ENCODE measurements around the gene ACTR10.

The ACTR10 gene

DNA sequence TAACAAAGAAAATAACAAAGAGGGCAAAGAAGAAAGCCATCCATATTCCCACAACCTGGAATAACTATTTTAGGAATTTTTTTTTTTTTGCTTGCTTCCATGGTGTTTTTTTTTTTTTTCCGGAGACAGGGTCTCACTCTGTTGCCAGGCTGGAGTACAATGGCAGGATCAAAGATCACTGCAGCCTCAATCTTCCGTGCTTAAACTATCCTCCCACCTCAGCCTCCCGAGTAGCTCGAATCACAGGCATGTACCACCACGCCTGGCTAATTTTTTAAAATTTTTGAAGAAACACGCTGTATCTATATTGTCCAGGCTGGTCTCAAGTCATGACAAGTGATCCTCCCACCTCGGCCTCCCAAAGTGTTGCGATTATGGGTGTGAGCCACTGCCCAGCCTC is 78.2 kb downstream of the ACTR10 start:
- no peak overlapping the region for H3K4me3 ChIP-seq (ENCODE audit: low read depth, low read length)

- no peak overlapping the region for H3K4me3 ChIP-seq (ENCODE audit: low read depth, low read length)
Observed at GRCh38 chr14:58280954-58281787, 81.2 kb downstream of the ACTR10 start.

GRCh38 chr14:58281969-58282368 is 82.0 kb downstream of the ACTR10 start:
- H3K4me3 ChIP-seq (ENCODE audit: low read depth, low read length): no peak overlapping the region

DNA sequence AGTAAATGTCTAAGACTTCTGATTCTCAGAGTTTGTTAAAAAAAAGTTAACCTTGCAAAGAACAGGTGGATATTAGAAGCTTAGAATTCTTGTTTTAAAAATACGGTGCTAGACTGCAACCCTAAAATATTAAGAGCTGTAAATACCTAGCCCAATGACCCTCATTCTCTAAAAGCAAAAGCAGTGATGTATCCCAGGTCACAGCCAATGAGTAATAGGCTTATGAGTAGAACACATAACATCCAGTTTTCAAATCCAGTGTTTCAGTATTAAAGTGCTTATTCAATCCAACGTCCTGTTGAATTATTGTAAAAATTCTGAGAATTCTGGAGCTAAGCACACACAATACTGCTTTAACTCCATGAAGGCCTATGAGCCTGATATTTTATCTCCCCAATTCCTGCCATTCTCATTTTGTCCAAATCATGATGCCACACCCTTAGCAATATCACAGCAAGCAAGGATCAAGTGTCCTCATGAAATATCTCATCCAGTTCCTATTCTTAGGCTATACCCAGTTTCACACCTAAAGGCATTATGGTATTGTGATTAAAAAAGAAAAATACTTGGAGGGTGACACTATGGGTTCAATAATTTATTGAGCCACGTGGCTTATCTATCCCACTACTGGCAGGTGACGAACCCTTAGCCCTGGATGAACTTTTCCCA is 83.1 kb downstream of the ACTR10 start:
- no peak overlapping the region for H3K4me3 ChIP-seq (ENCODE audit: low read depth, low read length)

DNA sequence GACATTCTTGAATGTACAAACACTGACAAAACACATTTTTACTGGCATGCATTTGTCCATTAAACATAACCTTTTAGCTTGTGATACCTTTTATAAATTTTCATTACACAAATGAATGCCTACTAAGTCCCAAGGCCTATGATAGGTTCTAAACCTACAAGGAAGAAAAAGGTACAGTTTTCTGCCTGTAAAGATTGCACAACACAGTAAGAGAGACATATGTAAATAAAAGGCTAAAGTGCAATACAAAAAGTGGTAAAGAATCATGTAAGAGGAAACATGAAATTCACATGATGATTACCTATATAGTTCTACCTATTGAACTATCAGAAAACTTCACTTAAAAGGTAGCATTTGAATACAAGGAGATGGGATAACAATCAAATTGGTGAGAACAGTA is 83.8 kb downstream of the ACTR10 start:
- no peak overlapping the region for H3K4me3 ChIP-seq (ENCODE audit: low read depth, low read length)

- no peak overlapping the region for H3K4me3 ChIP-seq (ENCODE audit: low read depth, low read length)
Observed at GRCh38 chr14:58285132-58285531, 85.2 kb downstream of the ACTR10 start.
